GM23248 (cell line): ENCODE results near the gene ADCYAP1R1. TPM values are rescaled to one million over a fixed set of nuclear protein-coding genes. Genes with fewer than 3 reads are reported as not detected.

Source experiments
- DNase-seq: peaks from one replicate; pipeline ENCODE4 v3.0.0-alpha.2; 2015
- H2AFZ ChIP-seq: fragments of 200-600 bp; sonication (generic); 2 replicates; pipeline ENCODE4 v1.6.1; 2016; ENCODE audit warnings: antibody characterized with exemption
- H3F3A ChIP-seq: fragments of 200-600 bp; sonication (generic); 2 replicates; pipeline ENCODE4 v1.6.1; 2016; ENCODE audit warnings: mild to moderate bottlenecking, antibody characterized with exemption, mixed run types; ENCODE audit not compliant: insufficient read depth
- H3K27ac ChIP-seq: fragments of 200-600 bp; sonication (generic); 2 replicates; pipeline ENCODE4 v1.5.1; 2016; ENCODE audit warnings: mild to moderate bottlenecking
- H3K27me3 ChIP-seq: fragments of 200-600 bp; sonication (generic); replicated peaks from 2 replicates; pipeline ENCODE4 v1.6.1; 2016; ENCODE audit warnings: mild to moderate bottlenecking; ENCODE audit not compliant: insufficient read depth
- H3K36me3 ChIP-seq: fragments of 200-600 bp; sonication (generic); 2 replicates; pipeline ENCODE4 v1.6.1; 2016; ENCODE audit warnings: low read depth, mild to moderate bottlenecking
- H3K4me1 ChIP-seq: fragments of 200-600 bp; sonication (generic); 2 replicates; pipeline ENCODE4 v1.6.1; 2016; ENCODE audit warnings: mild to moderate bottlenecking; ENCODE audit not compliant: insufficient read depth
- H3K4me2 ChIP-seq: fragments of 200-600 bp; sonication (generic); one replicate; pipeline ENCODE4 v1.6.1; 2016; ENCODE audit warnings: mild to moderate bottlenecking; ENCODE audit not compliant: unreplicated experiment
- H3K4me3 ChIP-seq: fragments of 200-600 bp; sonication (generic); 2 replicates; pipeline ENCODE4 v1.5.1; 2016; ENCODE audit warnings: mild to moderate bottlenecking
- H3K79me2 ChIP-seq: fragments of 200-600 bp; sonication (generic); 2 replicates; pipeline ENCODE4 v1.6.1; 2016; ENCODE audit warnings: mild to moderate bottlenecking; ENCODE audit not compliant: insufficient read depth
- H3K9ac ChIP-seq: fragments of 200-600 bp; sonication (generic); 2 replicates; pipeline ENCODE4 v1.6.1; 2016; ENCODE audit warnings: mild to moderate bottlenecking
- H3K9me2 ChIP-seq: fragments of 200-600 bp; sonication (generic); 2 replicates; pipeline ENCODE4 v1.6.1; 2016; ENCODE audit warnings: mixed run types, mild to moderate bottlenecking, moderate library complexity; ENCODE audit not compliant: insufficient read depth
- H3K9me3 ChIP-seq: fragments of 200-600 bp; sonication (generic); one replicate; pipeline ENCODE4 v1.6.1; 2017; ENCODE audit warnings: low read depth
- H4K20me1 ChIP-seq: fragments of 200-600 bp; sonication (generic); 2 replicates; pipeline ENCODE4 v1.6.0; 2016; ENCODE audit not compliant: insufficient read depth
- EZH2 ChIP-seq: fragments of 200-600 bp; sonication (generic); IDR thresholded peaks from 2 replicates; pipeline ENCODE4 v1.6.1; 2018; ENCODE audit warnings: antibody characterized with exemption, mild to moderate bottlenecking; ENCODE audit not compliant: insufficient read depth, poor library complexity, severe bottlenecking
- EZH2phosphoT487 ChIP-seq: fragments of 200-600 bp; sonication (generic); IDR thresholded peaks from 2 replicates; pipeline ENCODE4 v1.6.1; 2018; ENCODE audit warnings: antibody characterized with exemption, moderate library complexity, mild to moderate bottlenecking, low read depth; ENCODE audit not compliant: insufficient read depth
- WGBS, 2 experiments: methylation state at CpG; one replicate each; pipeline ENCODE4 v1.1.6; 2015 to 2017; ENCODE audit warnings: low lambda C conversion rate in 2 of 2, low coverage in 1 of 2; ENCODE audit errors: missing lambda C conversion rate in 2 of 2; 5-methylcytosine and 5-hydroxymethylcytosine counted together
- in situ Hi-C: fragments of 300-500 bp; cut with MboI; formaldehyde crosslinking; loops from 2 replicates; pipeline ENCODE4 v1.15.0; 2020
- polyA plus RNA-seq: library from polyadenylated mRNA; unstranded; fragments of >200 nt; fragmentation: Nextera tagmentation; extraction: Ambion mirVana; gene quantifications from 2 replicates; pipeline ENCODE4 v1.2.1, GENCODE V29; 2016
- total RNA-seq: library from RNA; depleted of rRNA; stranded (reverse); fragments of >200 nt; shearing (Covaris generic); gene quantifications from 2 replicates; pipeline ENCODE4 v1.2.3, GENCODE V29; 2014

Gene ADCYAP1R1
- total and polyA plus RNA-seq, 2 experiments from 2014 or later, result 0.05 TPM; not detected in 1

DNA sequence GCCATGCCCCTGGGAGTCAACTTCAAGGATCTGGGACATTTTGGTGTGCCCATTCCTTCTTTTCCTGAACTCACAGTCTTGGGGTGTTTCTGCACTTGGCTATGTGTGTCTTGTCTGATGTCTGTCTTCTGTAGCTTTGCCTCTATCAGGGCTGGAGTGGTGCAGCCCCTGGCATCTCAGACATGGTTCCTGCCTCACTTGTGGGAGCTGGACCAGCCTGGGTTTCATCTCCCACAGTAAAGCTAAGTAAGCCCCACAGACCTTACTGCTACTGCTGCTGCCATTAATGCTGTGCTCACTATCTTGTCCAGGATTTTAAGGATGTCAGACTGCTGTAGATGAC, 59.0 kb downstream of the ADCYAP1R1 start:
- Histone ChIP-seq H4K20me1 (no peaks in the 10 kb centered on the region), H3K79me2 (no peaks in the 10 kb centered on the region), H2AFZ (no peak overlapping the region), H3K4me1 (no peaks in the 10 kb centered on the region), H3K4me2 (no peak overlapping the region), H3K9ac (no peak overlapping the region), H3K9me2 (no peaks in the 10 kb centered on the region), H3F3A (no peaks in the 10 kb centered on the region), H3K9me3 (no peaks in the 10 kb centered on the region), H3K27ac (no peak overlapping the region), H3K4me3 (no peak overlapping the region), H3K36me3 (no peaks in the 10 kb centered on the region), H3K27me3 (no peaks in the 10 kb centered on the region)
- DNase-seq, result no peak
- TF ChIP-seq EZH2phosphoT487 (no peak), EZH2 (no peak)
- in situ Hi-C loops, result no loop called here

- Histone ChIP-seq H2AFZ (no peak overlapping the region), H3K4me2 (no peak overlapping the region), H3K4me1 (no peaks in the 10 kb centered on the region), H3K9me3 (no peaks in the 10 kb centered on the region), H3K36me3 (no peaks in the 10 kb centered on the region), H3K27ac (no peak overlapping the region), H3K9ac (no peak overlapping the region), H3K4me3 (no peak overlapping the region), H3K79me2 (no peaks in the 10 kb centered on the region), H3K9me2 (no peaks in the 10 kb centered on the region), H3K27me3 (0 out of 2 replicates have a peak, but pooled peaks cover 10% of the 10 kb centered on the region), H3F3A (no peaks in the 10 kb centered on the region), H4K20me1 (no peaks in the 10 kb centered on the region)
- in situ Hi-C loops, result no loop called here
- TF ChIP-seq EZH2 (no peak), EZH2phosphoT487 (no peak)
- 0% methylated on average over 1 of the region's 1 CpG for WGBS, 2 experiments
- no peak for DNase-seq
Measured at GRCh38 chr7:31113660-31114059, 61.6 kb downstream of the ADCYAP1R1 start.

- Histone ChIP-seq H3K4me1 (no peaks in the 10 kb centered on the region), H3K36me3 (no peaks in the 10 kb centered on the region), H3F3A (no peaks in the 10 kb centered on the region), H4K20me1 (no peaks in the 10 kb centered on the region), H2AFZ (no peak overlapping the region), H3K27ac (no peak overlapping the region), H3K9ac (no peak overlapping the region), H3K9me2 (no peaks in the 10 kb centered on the region), H3K4me2 (no peak overlapping the region), H3K79me2 (no peaks in the 10 kb centered on the region), H3K27me3 (0 out of 2 replicates have a peak, but pooled peaks cover 10% of the 10 kb centered on the region), H3K4me3 (no peak overlapping the region), H3K9me3 (no peaks in the 10 kb centered on the region)
- TF ChIP-seq EZH2 (no peak), EZH2phosphoT487 (no peak)
- peak; percentile 65 for DNase-seq
- in situ Hi-C loops, result loop anchor here (5.0 kb wide), 1 partner anchor 127 kb away; no protein-coding TSS in a partner anchor
- WGBS, 2 experiments, result 67 to 80% methylated on average over 1 of the region's 1 CpG
Measured at GRCh38 chr7:31114593-31115343, 62.7 kb downstream of the ADCYAP1R1 start.

DNA sequence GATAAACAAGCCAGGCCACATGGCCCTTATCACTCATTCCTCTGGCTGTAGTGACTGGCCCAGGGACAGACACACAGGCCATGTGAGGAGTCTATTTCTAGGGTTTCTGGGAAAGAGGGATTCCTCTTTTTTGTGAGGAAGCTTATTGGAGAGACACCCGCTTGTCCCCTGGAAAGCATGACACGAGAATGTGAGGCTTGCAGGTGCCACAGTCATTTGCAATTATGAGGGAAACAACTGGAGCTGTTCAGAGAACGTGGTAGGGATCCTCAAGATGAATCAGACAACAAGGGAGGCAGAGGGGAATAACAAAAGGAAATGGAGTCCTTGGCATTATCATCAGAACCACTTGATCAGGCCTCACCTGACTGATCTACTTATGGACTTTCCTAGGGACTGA, 64.5 kb downstream of the ADCYAP1R1 start:
- H3K4me2 ChIP-seq, result no peak overlapping the region
- H3K4me1 ChIP-seq, result no peaks in the 10 kb centered on the region
- DNase-seq, result no peak
- H3K27ac ChIP-seq, result no peak overlapping the region
- H3K79me2 ChIP-seq, result no peaks in the 10 kb centered on the region
- in situ Hi-C loops, result loop anchor here (5.0 kb wide), 1 partner anchor 129 kb away; no protein-coding TSS in a partner anchor
- no peak overlapping the region for H3K9ac ChIP-seq
- no peak overlapping the region for H3K4me3 ChIP-seq
- 0 out of 2 replicates have a peak, but pooled peaks cover 14% of the 10 kb centered on the region for H3K27me3 ChIP-seq
- H3K36me3 ChIP-seq, result no peaks in the 10 kb centered on the region
- no peaks in the 10 kb centered on the region for H3F3A ChIP-seq
- H4K20me1 ChIP-seq, result no peaks in the 10 kb centered on the region
- H2AFZ ChIP-seq, result no peak overlapping the region
- H3K9me2 ChIP-seq, result no peaks in the 10 kb centered on the region
- H3K9me3 ChIP-seq, result no peaks in the 10 kb centered on the region
- TF ChIP-seq EZH2 (no peak), EZH2phosphoT487 (no peak)
- 21 to 25% methylated on average over 3 of the region's 3 CpGs for WGBS, 2 experiments

- no peak for TF ChIP-seq EZH2
- no peak for TF ChIP-seq EZH2phosphoT487
- WGBS, 2 experiments, result 68 to 71% methylated on average over 3 to 4 of the region's 4 CpGs
- H3K4me2 ChIP-seq, result no peak overlapping the region
- H3K27me3 ChIP-seq, result 0 out of 2 replicates have a peak, but pooled peaks cover 14% of the 10 kb centered on the region
- no peak overlapping the region for H3K4me3 ChIP-seq
- in situ Hi-C loops, result loop anchor here (5.0 kb wide), 1 partner anchor 132 kb away; no protein-coding TSS in a partner anchor
- DNase-seq, result no peak
- no peaks in the 10 kb centered on the region for H3F3A ChIP-seq
- no peaks in the 10 kb centered on the region for H3K36me3 ChIP-seq
- no peaks in the 10 kb centered on the region for H4K20me1 ChIP-seq
- H3K4me1 ChIP-seq, result peaks cover 3% of the 10 kb centered on the region; the same call in 1 of the 2 replicates
- H2AFZ ChIP-seq, result no peak overlapping the region
- no peaks in the 10 kb centered on the region for H3K9me2 ChIP-seq
- H3K27ac ChIP-seq, result no peak overlapping the region
- no peaks in the 10 kb centered on the region for H3K9me3 ChIP-seq
- H3K9ac ChIP-seq, result no peak overlapping the region
- no peaks in the 10 kb centered on the region for H3K79me2 ChIP-seq
Measured at GRCh38 chr7:31119249-31119648, 67.1 kb downstream of the ADCYAP1R1 start.
